HG02571 (cell line): Measurements from ENCODE around the gene UST.
"Not testable (repeated sequence)": the region's sequence is repeated elsewhere in the genome, so short reads cannot be mapped to it uniquely, and the experiment has no call there.

Experiments
- ATAC-seq: cut with Tn5 transposase; IDR thresholded peaks from one replicate; pipeline ENCODE4 v1.9.1; 2021; ENCODE audit warnings: mild to moderate bottlenecking, moderate library complexity; ENCODE audit not compliant: unreplicated experiment

UST gene

GRCh38 chr6:148967541-148967956 lies 220.7 kb downstream of the UST start:
- ATAC-seq, result no peak

DNA sequence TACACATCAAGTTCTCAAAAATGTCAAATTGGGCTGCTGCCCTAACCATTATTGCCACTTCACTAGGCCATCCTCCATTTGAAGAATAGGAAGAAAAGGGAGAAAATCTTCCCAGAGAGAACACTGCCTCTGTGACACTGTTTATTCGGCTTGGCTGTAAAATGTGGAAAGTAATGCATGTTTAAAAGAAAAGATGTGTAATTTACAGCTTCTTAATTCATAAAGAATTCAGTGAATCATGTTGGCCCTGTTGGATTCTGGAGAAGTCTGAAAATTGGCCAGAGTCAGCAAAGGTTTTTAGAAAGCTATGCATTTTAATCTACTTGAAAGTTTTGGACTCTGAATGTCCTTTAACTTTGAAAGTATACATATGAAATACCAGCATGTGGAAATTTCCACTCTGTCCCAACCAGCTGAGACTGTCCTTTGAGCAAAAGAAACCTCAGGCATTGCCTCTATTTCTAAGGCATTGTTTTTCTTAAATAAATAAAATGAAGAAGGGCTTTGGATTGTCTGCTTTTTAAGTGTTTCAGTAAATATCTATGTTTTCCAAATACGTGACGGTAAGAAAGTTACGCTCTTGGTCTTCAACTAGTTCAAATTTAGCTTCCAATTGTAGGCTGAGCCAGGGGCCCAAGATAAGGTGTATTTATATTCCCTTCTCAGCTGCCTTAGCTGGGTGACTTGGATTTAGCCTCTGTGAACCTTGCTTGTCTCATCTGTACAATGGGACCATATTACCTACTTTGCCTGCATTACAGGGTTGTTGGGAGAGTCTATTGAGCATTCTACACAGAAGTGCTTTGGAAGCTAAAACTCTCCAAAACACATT lies 222.2 kb downstream of the UST start:
- ATAC-seq, result no peak

- ATAC-seq, result no peak
Observed at GRCh38 chr6:148969603-148970061, 222.8 kb downstream of the UST start.

DNA sequence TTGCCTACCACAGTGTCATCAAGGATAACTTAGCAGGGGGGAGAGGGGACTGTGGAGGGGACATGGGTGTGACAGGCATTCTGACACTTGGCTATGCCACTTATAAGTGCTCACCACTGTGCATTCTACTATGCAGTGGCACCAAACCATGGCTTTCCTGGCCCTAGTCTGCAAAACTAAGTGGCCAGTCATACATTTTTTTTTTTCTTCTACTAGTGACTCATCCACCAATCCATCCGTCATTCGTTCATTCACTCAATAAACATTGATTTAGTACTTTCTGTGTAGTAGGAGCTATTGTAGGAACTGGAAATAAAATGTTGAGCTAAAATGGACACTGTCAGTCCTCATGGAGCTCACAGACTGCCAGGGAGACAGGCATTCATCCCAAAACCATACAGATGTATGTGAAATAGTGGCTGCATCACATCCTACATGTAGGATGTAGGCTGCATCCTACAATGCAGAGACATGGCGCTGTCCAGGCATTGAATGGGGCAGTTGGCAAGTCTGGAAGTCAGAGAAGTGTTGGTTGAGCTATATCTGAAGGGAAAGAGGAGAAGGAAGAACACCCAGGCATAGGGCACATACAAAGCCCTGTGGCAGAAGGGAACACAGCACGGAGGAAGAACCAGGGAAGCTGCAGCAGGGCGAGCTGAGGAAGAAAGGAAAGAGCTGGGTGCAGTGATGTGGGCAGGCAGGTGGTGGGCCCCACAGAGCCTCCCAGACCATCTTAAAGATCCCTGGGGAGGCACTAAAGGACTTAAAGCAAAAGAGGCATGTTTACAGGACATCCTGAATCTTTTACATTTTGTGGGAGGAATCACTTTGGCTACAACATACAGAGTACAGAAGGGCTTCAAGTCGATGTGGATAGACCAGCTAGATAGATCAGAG lies 224.4 kb downstream of the UST start:
- ATAC-seq, result no peak

GRCh38 chr6:148972481-148972880 lies 225.7 kb downstream of the UST start:
- ATAC-seq, result peak; percentile 59

- ATAC-seq, result no peak
Observed at GRCh38 chr6:148973538-148974208, 226.8 kb downstream of the UST start.

GRCh38 chr6:148974351-148974750 lies 227.5 kb downstream of the UST start:
- ATAC-seq, result no peak

- not testable (repeated sequence) for ATAC-seq
Observed at GRCh38 chr6:148978298-148978697, 231.5 kb downstream of the UST start.

DNA sequence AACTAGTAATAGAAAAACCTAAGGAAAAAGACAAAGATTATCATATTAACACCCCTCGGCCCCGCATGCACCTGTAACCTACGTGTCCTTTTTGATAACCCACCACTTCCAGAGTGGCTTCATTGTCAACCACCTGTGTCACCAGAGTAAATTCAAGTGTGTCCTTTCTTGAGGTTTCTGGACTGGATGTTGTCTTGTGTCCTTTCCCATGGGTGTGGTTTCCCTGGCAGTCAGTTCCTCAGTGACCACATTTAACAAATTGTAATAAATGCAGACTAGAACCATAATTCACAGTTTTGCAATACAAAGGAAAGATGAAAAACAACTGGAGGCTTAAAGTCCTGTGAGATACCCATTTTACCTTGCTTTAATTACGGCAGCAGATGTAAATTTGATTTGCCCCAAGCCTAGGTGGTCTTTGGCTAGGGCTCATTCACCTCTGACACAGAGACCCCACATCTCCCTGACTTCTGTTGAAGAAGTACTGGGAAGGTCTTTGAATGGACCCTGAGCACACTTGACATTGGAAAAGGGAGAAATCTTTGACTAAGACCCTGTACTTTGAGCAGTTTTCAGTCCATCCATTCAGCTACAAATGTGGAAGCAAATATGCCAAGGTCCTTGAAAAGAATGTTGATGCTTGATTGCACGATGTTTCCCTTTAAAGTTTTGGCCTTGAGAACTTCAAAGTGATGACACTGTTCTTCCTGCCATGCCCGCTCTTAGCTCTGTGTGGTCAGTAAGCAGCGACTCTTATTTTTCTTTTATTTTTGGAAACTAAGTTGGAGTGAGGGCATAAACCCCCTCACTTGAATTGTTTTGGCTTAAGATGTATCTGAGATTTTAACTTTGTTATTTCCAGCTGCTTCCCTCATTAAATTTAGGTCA lies 232.4 kb downstream of the UST start:
- ATAC-seq, result no peak

DNA sequence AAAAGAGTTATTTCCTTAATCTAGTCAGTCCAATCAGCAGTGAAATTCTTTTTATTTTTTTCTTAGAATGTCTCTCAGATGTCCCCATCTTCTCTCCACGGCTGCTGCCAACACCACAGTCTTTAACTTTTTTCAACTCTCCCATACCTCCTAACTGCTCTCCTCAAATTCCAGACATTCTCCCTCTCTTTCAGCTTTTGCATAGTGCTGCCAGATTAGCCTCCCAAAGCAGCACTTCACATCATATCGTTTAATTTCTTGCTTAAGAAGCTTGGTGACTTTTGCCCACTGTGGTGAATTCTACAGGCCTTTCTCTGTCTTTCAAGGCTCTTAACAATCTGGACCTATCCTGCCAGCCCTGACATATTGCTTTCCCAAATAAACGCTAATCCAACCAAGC lies 233.4 kb downstream of the UST start:
- ATAC-seq, result no peak

- ATAC-seq, result no peak
Observed at GRCh38 chr6:148981515-148981914, 234.7 kb downstream of the UST start.

DNA sequence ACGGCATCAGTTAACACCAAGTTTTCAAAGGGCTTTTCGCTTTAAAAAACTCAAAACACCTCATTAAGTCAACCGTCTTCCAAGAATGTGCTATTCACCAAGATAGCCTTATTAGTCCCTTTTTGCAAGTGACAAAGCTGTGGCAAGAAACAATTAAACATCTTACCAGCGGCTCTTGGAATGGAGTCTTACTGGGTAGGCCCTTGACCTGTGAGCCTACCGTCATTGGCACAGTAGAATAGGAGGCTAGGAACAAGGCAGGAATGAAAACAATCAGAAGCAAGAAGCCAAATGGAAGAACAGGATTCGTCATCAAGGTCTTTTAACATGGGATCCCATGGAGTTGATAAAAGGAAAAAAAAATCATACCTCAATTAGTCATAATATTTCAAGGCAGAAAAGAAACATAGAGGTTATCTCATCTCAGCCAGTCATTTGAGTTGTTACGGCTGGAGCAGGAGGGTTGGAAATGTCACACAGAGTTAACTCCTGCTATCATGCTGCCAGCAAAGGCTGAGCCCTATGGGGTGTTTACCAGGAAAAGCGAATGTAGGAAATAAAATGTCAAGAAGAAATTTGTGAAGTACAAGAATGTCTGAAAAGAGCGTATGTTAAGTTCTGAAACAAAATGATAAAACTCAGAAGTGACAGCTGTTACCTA lies 236.4 kb downstream of the UST start:
- no peak for ATAC-seq

DNA sequence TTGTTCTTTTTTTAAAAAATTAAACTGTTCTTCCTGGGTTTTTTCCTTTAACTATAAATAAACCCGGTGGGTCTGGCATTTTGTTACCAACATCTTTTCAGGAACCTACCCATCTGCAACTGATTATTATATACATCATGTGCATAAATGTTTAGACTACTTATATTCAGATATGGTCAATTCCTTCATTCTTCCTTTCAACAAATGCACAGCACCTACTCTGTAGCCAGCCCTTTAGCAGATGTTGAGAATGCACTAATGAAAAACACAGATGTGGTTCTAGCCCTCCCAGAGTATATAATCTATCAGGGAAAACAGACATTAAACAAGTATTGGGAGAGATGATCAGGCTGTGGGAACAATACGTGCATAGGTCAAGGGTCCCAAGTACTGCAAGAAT lies 237.1 kb downstream of the UST start:
- ATAC-seq, result no peak

GRCh38 chr6:148984531-148985056 lies 237.8 kb downstream of the UST start:
- no peak for ATAC-seq

- ATAC-seq, result no peak
Observed at GRCh38 chr6:148985499-148985898, 238.7 kb downstream of the UST start.

DNA sequence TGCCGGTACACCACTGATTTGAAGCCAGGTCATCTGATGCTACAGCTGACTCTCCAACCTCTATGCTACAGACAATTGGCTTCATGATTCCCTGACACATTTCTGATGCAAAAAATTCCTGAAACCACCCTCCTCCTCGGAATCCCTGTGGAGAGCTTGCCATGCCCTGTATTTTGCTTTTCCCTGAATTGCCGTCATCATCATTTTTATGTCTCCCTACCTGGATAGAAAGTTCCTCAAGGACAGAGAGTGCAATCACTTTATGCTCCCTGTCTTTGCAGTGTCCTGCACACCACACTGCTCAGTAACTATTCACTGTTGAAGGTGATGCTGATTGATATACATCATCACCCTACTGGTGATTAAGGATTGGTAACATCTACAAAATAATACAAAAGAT lies 239.8 kb downstream of the UST start:
- no peak for ATAC-seq

- no peak for ATAC-seq
Observed at GRCh38 chr6:148987982-148988381, 241.2 kb downstream of the UST start.

DNA sequence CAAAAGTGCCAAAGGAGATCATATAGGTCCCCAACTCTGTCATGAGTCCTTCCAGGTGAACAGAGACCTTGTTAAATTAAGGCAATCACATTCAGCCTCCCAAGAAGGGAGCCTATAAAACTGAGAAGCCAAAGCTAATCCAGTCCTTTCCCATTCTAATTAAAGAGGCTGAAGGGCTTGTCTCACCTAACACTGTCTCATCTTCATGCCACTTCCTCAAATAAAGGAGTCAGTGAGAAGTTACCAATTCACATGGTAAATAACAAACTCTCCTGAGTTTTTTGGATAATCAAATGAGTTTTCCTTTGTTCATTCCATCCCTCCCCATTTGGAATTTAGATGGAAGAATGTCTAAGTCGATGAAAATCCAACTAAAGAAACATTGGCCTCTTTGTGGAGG lies 242.8 kb downstream of the UST start:
- ATAC-seq, result no peak

DNA sequence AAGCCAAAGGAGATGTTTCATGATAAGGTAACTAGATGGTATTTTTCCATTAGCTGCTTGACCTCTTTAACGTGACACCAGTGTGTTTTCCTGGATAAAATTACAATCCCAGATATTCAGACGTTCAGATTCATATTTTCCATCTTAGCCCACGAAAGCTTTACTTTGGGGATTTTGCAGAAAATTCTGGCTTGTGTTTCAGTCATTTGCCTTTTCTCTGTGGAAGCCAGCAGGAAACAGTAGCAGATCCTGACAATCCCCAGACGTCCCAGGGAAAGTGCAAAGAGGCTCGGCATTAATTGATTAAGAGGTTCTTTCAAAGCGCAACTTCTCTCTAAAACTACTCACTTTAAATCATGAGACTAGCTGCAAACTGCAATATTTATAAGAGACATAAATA lies 243.6 kb downstream of the UST start:
- no peak for ATAC-seq

DNA sequence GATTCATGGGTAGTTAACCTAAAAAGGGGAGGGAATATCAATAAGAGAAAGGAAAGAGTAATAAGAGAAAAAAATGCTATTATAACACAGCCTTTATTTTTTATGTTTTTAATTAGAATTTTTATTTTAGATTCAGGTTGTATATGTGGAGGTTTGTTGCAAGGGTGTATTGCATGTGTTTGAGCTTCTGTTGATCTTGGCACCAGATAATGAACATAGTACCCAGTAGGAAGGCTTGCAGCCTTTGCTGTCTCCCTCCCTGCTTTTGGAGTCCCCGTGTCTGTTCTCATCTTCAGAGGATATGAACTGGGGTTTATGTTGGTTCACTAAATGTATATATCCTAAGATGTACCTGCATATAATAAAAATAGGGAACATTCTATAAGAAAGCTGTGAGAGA lies 250.0 kb downstream of the UST start:
- ATAC-seq, result no peak
